Kidney (tissue), 14 donors: ENCODE data around the gene INO80E. TPM values are rescaled to one million over a fixed set of nuclear protein-coding genes. Genes with fewer than 3 reads are reported as not detected.

ENCODE experiments used
- DNase-seq, 5 donors: peaks; one replicate each; pipeline ENCODE4 v3.0.0-alpha.2; 2013 to 2020
- FAIRE-seq: peaks from 2 replicates; lab custom pipeline; 2012; peaks lifted over from hg19 to GRCh38; lab: Jason Lieb, UNC
- H3K27ac ChIP-seq, 2 donors: one replicate each; pipeline ENCODE4 v1.7.0; 2013; ENCODE audit warnings: low read depth in 2 of 2, low read length in 2 of 2, inconsistent platforms in 1 of 2
- H3K27me3 ChIP-seq: one replicate; pipeline ENCODE4 v1.7.1; 2013; ENCODE audit warnings: low read length, inconsistent platforms; ENCODE audit not compliant: control insufficient read depth, insufficient read depth
- H3K36me3 ChIP-seq, 3 donors: one replicate each; pipeline versions ENCODE4 v1.7.0 to v1.7.1; 2013; ENCODE audit warnings: low read length in 3 of 3, control low read depth in 1 of 3, inconsistent platforms in 1 of 3; ENCODE audit not compliant: insufficient read depth in 3 of 3, control insufficient read depth in 2 of 3
- H3K4me1 ChIP-seq, 3 donors: one replicate each; pipeline versions ENCODE4 v1.7.0 to v1.7.1; 2013; ENCODE audit warnings: low read length in 3 of 3, inconsistent platforms in 1 of 3, low read depth in 1 of 3; ENCODE audit not compliant: control insufficient read depth in 2 of 3, insufficient read depth in 2 of 3
- H3K4me3 ChIP-seq, 3 donors: one replicate each; pipeline versions ENCODE4 v1.7.0 to v1.8.1; 2013; ENCODE audit warnings: low read length in 3 of 3, control low read depth in 1 of 3, inconsistent platforms in 1 of 3
- H3K9ac ChIP-seq, 3 donors: one replicate each; pipeline versions ENCODE4 v1.7.0 to v1.7.1; 2013; ENCODE audit warnings: low read length in 3 of 3, control low read depth in 1 of 3, inconsistent platforms in 1 of 3
- H3K9me3 ChIP-seq, 3 donors: one replicate each; pipeline versions ENCODE4 v1.7.0 to v1.7.1; 2013; ENCODE audit warnings: low read length in 3 of 3, control low read depth in 1 of 3, inconsistent platforms in 1 of 3; ENCODE audit not compliant: control insufficient read depth in 2 of 3, insufficient read depth in 1 of 3
- CTCF ChIP-seq: IDR thresholded peaks from 3 replicates; pipeline ENCODE4 v1.5.1; 2012; ENCODE audit warnings: mild to moderate bottlenecking, moderate library complexity, borderline replicate concordance; ENCODE audit not compliant: insufficient read depth; ENCODE audit errors: extremely low read depth
- intact Hi-C: fragments of 100-400 bp; cut with DNase I; formaldehyde crosslinking; loops from one replicate; pipeline ENCODE4 v1.11.1; 2022
- polyA plus RNA-seq: library from polyadenylated mRNA; stranded (reverse); fragments of 350-450 nt; fragmentation: Illumina TruSeq; extraction: RNeasy Lipid Tissue Mini Kit (QIAGEN cat#74804); gene quantifications from one replicate; pipeline ENCODE4 v1.2.3, GENCODE V29; 2014; ENCODE audit warnings: low read depth, low replicate concordance; ENCODE audit not compliant: insufficient read depth
- total RNA-seq: library from RNA; stranded (reverse); fragmentation: NEBNext Ultra II Directional; extraction: Animal tissue kit (Norgen Biotek cat#: 25700); gene quantifications from one replicate; pipeline ENCODE4 v1.2.1, GENCODE V29; 2021
- donor health status: control.
- donor health status: control.
- donor health status: control.
- donor health status: control.
- donor health status: control.
- donor health status: DM: yes; HTN: yes; CAD: no.
- donor health status: Normal renal cell carcinoma (clear cell type).

INO80E gene
- total and polyA plus RNA-seq, 2 donors from 2014 or later = 52.7 to 74.1 TPM

GRCh38 chr16:30041841-30042240 is 45.8 kb downstream of the INO80E start:
- intact Hi-C loops = no loop called here
- DNase-seq (peak in 2 of 5 donors; percentile 31 to 63), FAIRE-seq (peak; percentile 83)
- H3K9ac ChIP-seq = no peak overlapping the region
- H3K4me3 ChIP-seq = no peak overlapping the region
- H3K27me3 ChIP-seq = no peaks in the 10 kb centered on the region
- H3K36me3 ChIP-seq = no peaks in the 10 kb centered on the region
- H3K9me3 ChIP-seq = peaks cover 0 to 3% (median 0%) of the 10 kb centered on the region in 3 donors
- no peak overlapping the region for H3K27ac ChIP-seq
- H3K4me1 ChIP-seq = peaks cover 0 to 2% (median 0%) of the 10 kb centered on the region in 3 donors
- TF ChIP-seq CTCF = peak; percentile 17

GRCh38 chr16:30046178-30046577 is 50.1 kb downstream of the INO80E start:
- Histone ChIP-seq H3K4me1 (peaks cover 0 to 2% (median 0%) of the 10 kb centered on the region in 3 donors), H3K36me3 (no peaks in the 10 kb centered on the region), H3K9ac (no peak overlapping the region), H3K9me3 (peaks cover 0 to 3% (median 0%) of the 10 kb centered on the region in 3 donors), H3K27me3 (no peaks in the 10 kb centered on the region), H3K4me3 (no peak overlapping the region), H3K27ac (no peak overlapping the region)
- FAIRE-seq (no peak), DNase-seq (no peak)
- intact Hi-C loops = no loop called here
- TF ChIP-seq CTCF = no peak

GRCh38 chr16:30046588-30046987 is 50.5 kb downstream of the INO80E start:
- FAIRE-seq = no peak
- H3K9me3 ChIP-seq = peaks cover 0 to 3% (median 0%) of the 10 kb centered on the region in 3 donors
- DNase-seq = no peak
- H3K4me1 ChIP-seq = peaks cover 0 to 2% (median 0%) of the 10 kb centered on the region in 3 donors
- H3K27me3 ChIP-seq = no peaks in the 10 kb centered on the region
- no peak for TF ChIP-seq CTCF
- H3K4me3 ChIP-seq = no peak overlapping the region
- H3K27ac ChIP-seq = no peak overlapping the region
- no peaks in the 10 kb centered on the region for H3K36me3 ChIP-seq
- H3K9ac ChIP-seq = no peak overlapping the region
- intact Hi-C loops = no loop called here

- Histone ChIP-seq H3K4me3 (no peak overlapping the region), H3K9ac (no peak overlapping the region), H3K36me3 (no peaks in the 10 kb centered on the region), H3K9me3 (peaks cover 0 to 3% (median 0%) of the 10 kb centered on the region in 3 donors), H3K27me3 (no peaks in the 10 kb centered on the region), H3K27ac (no peak overlapping the region), H3K4me1 (peaks cover 2 to 8% (median 4%) of the 10 kb centered on the region in 3 donors)
- no peak for TF ChIP-seq CTCF
- DNase-seq = no peak
- no peak for FAIRE-seq
- intact Hi-C loops = no loop called here
These were observed 53.8 kb downstream of the INO80E start for GRCh38 chr16:30049871-30050270.
